Caco-2 (cell line): Measurements from ENCODE around the gene KTI12. TPM values are rescaled to one million over a fixed set of nuclear protein-coding genes. Genes with fewer than 3 reads are reported as not detected.

Experiments used
- BruUV-seq: library from RNA; stranded (reverse); fragments of 400-500 nt; replicated peaks from 2 replicates; lab custom pipeline; 2021; lab: Mats Ljungman, UMichigan
- CTCF ChIA-PET: fragments of 300-600 bp; sonication (Branson Sonifier 250); formaldehyde crosslinking; loops from one replicate; lab custom pipeline; 2022; ENCODE audit warnings: antibody characterized with exemption; lab: Charles Lee
- POLR2A ChIA-PET: fragments of 300-600 bp; sonication (Branson Sonifier 250); formaldehyde crosslinking; loops from one replicate; lab custom pipeline; 2022; ENCODE audit warnings: antibody characterized with exemption; lab: Charles Lee
- DNase-seq, 2 experiments: peaks; one replicate each; pipeline versions ENCODE4 v3.0.0 to v3.0.0-alpha.2; 2020 to 2022
- H3K27me3 ChIP-seq: replicated peaks from 2 replicates; pipeline ENCODE4 v1.6.0; 2011; ENCODE audit warnings: low read length; ENCODE audit not compliant: control insufficient read depth, insufficient read depth
- H3K36me3 ChIP-seq: 2 replicates; pipeline ENCODE4 v1.5.1; 2011; ENCODE audit warnings: low read length; ENCODE audit not compliant: control insufficient read depth, insufficient read depth
- H3K4me1 ChIP-seq: fragments of 250-450 bp; sonication (Bioruptor Pico); 2 replicates; pipeline ENCODE4 v1.5.1; 2020; ENCODE audit warnings: mild to moderate bottlenecking
- H3K4me3 ChIP-seq: 2 replicates; pipeline ENCODE4 v1.5.1; 2011; ENCODE audit warnings: low read depth, mild to moderate bottlenecking, control low read depth, low read length
- H3K9me3 ChIP-seq: fragments of 250-450 bp; sonication (Bioruptor Pico); 2 replicates; pipeline ENCODE4 v1.5.1; 2020; ENCODE audit warnings: mild to moderate bottlenecking, moderate library complexity
- H3K27ac Mint-ChIP-seq: one replicate; pipeline ENCODE4 v1.8.0; 2022; ENCODE audit warnings: mixed read lengths; ENCODE audit not compliant: unreplicated experiment
- H3K27me3 Mint-ChIP-seq: one replicate; pipeline ENCODE4 v1.8.0; 2022; ENCODE audit warnings: mixed read lengths; ENCODE audit not compliant: insufficient read depth, unreplicated experiment
- H3K36me3 Mint-ChIP-seq: one replicate; pipeline ENCODE4 v1.8.0; 2022; ENCODE audit warnings: mild to moderate bottlenecking, mixed read lengths; ENCODE audit not compliant: insufficient read depth, unreplicated experiment
- H3K4me1 Mint-ChIP-seq: one replicate; pipeline ENCODE4 v1.8.0; 2022; ENCODE audit warnings: low read depth, mixed read lengths; ENCODE audit not compliant: unreplicated experiment
- H3K4me3 Mint-ChIP-seq: one replicate; pipeline ENCODE4 v1.8.0; 2022; ENCODE audit warnings: mild to moderate bottlenecking, moderate library complexity, mixed read lengths; ENCODE audit not compliant: unreplicated experiment
- H3K9me3 Mint-ChIP-seq: one replicate; pipeline ENCODE4 v1.8.0; 2022; ENCODE audit warnings: mixed read lengths; ENCODE audit not compliant: unreplicated experiment
- CTCF ChIP-seq, 2 experiments: fragments of 200-600 bp in 1 of 2; IDR thresholded peaks; 1 replicate in 1 of 2; 2 replicates in 1 of 2; pipeline versions ENCODE4 v1.5.1 to v1.8.0; 2011 to 2022; ENCODE audit warnings: antibody characterized with exemption in 1 of 2, control low read depth in 1 of 2, inconsistent platforms in 1 of 2, low read depth in 1 of 2, low read length in 1 of 2, mild to moderate bottlenecking in 1 of 2, moderate library complexity in 1 of 2; ENCODE audit not compliant: insufficient read depth in 1 of 2, severe bottlenecking in 1 of 2, unreplicated experiment in 1 of 2
- intact Hi-C: fragments of 100-400 bp; cut with micrococcal nuclease; formaldehyde crosslinking; loops from one replicate; pipeline ENCODE4 v1.10.0; 2022; ENCODE audit not compliant: unreplicated experiment
- total RNA-seq: library from RNA; stranded (reverse); gene quantifications from 2 replicates; pipeline ENCODE4 v1.2.3, GENCODE V29; 2022

KTI12 gene
- total RNA-seq, 1 experiment from 2014 or later = 11.8 TPM

DNA sequence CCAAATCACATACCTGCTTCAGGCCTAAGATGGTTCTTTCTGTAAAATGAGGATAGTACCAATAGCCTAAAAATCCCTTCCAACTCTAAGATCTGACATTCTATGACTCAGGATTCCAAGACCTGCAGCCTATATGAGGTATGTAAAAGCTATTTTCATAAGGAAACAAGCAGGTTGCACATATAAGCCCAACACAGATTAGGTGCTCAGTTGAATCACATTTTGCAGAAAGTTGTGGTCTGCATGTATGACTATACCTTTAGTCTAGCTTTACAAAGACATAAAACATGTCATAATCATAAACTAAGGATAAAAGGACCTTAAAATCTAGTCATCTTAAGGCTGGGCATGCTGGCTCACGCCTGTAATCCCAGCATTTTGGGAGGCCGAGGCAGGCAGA lies 7.3 kb downstream of the KTI12 start:
- POLR2A ChIA-PET = no interaction called here
- peaks cover 16% of the 10 kb centered on the region for H3K36me3 Mint-ChIP-seq
- Histone ChIP-seq H3K27me3 (no peaks in the 10 kb centered on the region), H3K4me3 (no peak overlapping the region), H3K36me3 (no peaks in the 10 kb centered on the region; the same call in 1 of the 2 replicates), H3K9me3 (no peaks in the 10 kb centered on the region), H3K4me1 (0 out of 2 replicates have a peak, but pooled peaks cover 5% of the 10 kb centered on the region)
- no peaks in the 10 kb centered on the region for H3K9me3 Mint-ChIP-seq
- CTCF ChIA-PET = no interaction called here
- no peak for TF ChIP-seq CTCF (IDR thresholded peaks at IDR 0.05; ENCODE audit: insufficient read depth in 1 of 2, low read depth in 1 of 2, low read length in 1 of 2, severe bottlenecking in 1 of 2, unreplicated experiment in 1 of 2)
- intact Hi-C loops = no loop called here
- DNase-seq = no peak
- BruUV-seq = no TSS peak
- peaks cover 6% of the 10 kb centered on the region for H3K4me1 Mint-ChIP-seq
- no peak overlapping the region for H3K27ac Mint-ChIP-seq
- H3K4me3 Mint-ChIP-seq = no peak overlapping the region
- no peaks in the 10 kb centered on the region for H3K27me3 Mint-ChIP-seq

DNA sequence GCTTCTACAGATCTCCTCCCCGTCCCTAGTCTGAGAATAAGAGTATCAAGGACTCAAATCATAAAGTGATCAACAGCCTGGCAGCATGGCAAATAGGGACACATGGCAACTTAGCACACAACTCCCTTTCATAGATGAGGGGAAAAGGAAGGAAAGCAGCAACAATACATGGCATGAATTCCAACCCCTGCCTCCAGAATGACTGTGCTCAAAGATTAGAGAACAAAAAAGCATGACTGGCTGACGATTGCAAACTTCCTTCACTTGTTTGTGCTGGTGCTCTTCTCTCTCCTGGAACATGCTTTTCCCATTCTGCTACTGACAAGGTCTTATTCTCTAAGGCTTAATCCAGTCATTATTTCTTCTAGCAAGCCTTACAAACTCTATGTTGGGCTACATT lies 11.5 kb downstream of the KTI12 start:
- no peaks in the 10 kb centered on the region for H3K4me1 Mint-ChIP-seq

GRCh38 chr1:52008071-52008809 lies 25.4 kb downstream of the KTI12 start:
- Histone ChIP-seq H3K36me3 (no peaks in the 10 kb centered on the region), H3K9me3 (no peaks in the 10 kb centered on the region), H3K4me3 (no peak overlapping the region), H3K27me3 (no peaks in the 10 kb centered on the region), H3K4me1 (peaks cover 39% of the 10 kb centered on the region)
- Mint-ChIP-seq H3K4me1 (peaks cover 12% of the 10 kb centered on the region), H3K9me3 (no peaks in the 10 kb centered on the region), H3K27me3 (no peaks in the 10 kb centered on the region), H3K4me3 (no peak overlapping the region), H3K27ac (peak overlapping the region; percentile 99), H3K36me3 (no peaks in the 10 kb centered on the region)
- BruUV-seq = no TSS peak
- DNase-seq = no peak
- intact Hi-C loops = loop anchor here (5.0 kb wide), 1 partner anchor 49 kb away; the partner anchor contains the start of genes BTF3L4 and TXNDC12
- ChIA-PET CTCF (no interaction called here), POLR2A (interaction anchor here (0.5 kb wide), 1 partner anchor 284 kb away, joined by 3 read pairs; no protein-coding TSS in a partner anchor)
- no peak for TF ChIP-seq CTCF (IDR thresholded peaks at IDR 0.05; ENCODE audit: insufficient read depth in 1 of 2, low read depth in 1 of 2, low read length in 1 of 2, severe bottlenecking in 1 of 2, unreplicated experiment in 1 of 2)

More for the DNA sequence above, 11.5 kb downstream of the KTI12 start:
- no peak for DNase-seq
- TF ChIP-seq CTCF (IDR thresholded peaks at IDR 0.05; ENCODE audit: insufficient read depth in 1 of 2, low read depth in 1 of 2, low read length in 1 of 2, severe bottlenecking in 1 of 2, unreplicated experiment in 1 of 2) = no peak
- Mint-ChIP-seq H3K27ac (no peak overlapping the region), H3K9me3 (no peaks in the 10 kb centered on the region), H3K4me3 (no peak overlapping the region), H3K27me3 (no peaks in the 10 kb centered on the region), H3K36me3 (peaks cover 20% of the 10 kb centered on the region)
- no TSS peak for BruUV-seq
- intact Hi-C loops = no loop called here
- no peak overlapping the region for H3K4me3 ChIP-seq
- H3K27me3 ChIP-seq = no peaks in the 10 kb centered on the region
- no peaks in the 10 kb centered on the region for H3K4me1 ChIP-seq
- H3K9me3 ChIP-seq = no peaks in the 10 kb centered on the region
- POLR2A ChIA-PET = no interaction called here
- H3K36me3 ChIP-seq = no peaks in the 10 kb centered on the region
- CTCF ChIA-PET = no interaction called here
